SK-N-MC (cell line): ENCODE data around the gene PTPRN2.

Experiments
- EZH2 ChIP-seq: fragments of 200-600 bp; sonication (generic); IDR thresholded peaks from one replicate; pipeline ENCODE4 v1.6.1; 2017; ENCODE audit warnings: antibody characterized with exemption
- FOXP2 ChIP-seq: optimal IDR thresholded peaks from 2 replicates; pipeline ENCODE3; 2011; ENCODE audit warnings: mild to moderate bottlenecking, moderate library complexity; ENCODE audit not compliant: insufficient read depth; ENCODE audit errors: extremely low read length, control extremely low read depth
- POLR2AphosphoS5 ChIP-seq: IDR thresholded peaks from 2 replicates; pipeline ENCODE4 v1.6.1; 2012; ENCODE audit warnings: mild to moderate bottlenecking, low read depth, low read length, borderline replicate concordance

GRCh38 chr7:158292948-158293347, 294.7 kb downstream of the PTPRN2 start:
- TF ChIP-seq EZH2: no peak
- no peak for TF ChIP-seq POLR2AphosphoS5
- TF ChIP-seq FOXP2: no peak
